NCI-H2196 treated with DMSO at 0.1 percent for 48 hours (cell line): Measurements from ENCODE around the gene ARHGEF2.

Experiments used
- DNase-seq: peaks from one replicate; lab custom pipeline; 2025; ENCODE audit not compliant: unreplicated experiment; lab: John Stamatoyannopoulos, UW

ARHGEF2 gene

GRCh38 chr1:155978325-155978972 is at the start of gene ARHGEF2:
TSS of gene ARHGEF2 (minus strand) at chr1:155978547. CDS start at chr1:155978427, 120 bp downstream.
- DNase-seq, result peak; percentile 37

- DNase-seq, result no peak
These were observed 48.2 kb upstream of the ARHGEF2 start for GRCh38 chr1:156026588-156026987.

GRCh38 chr1:156025876-156026275 is 47.5 kb upstream of the ARHGEF2 start:
- no peak for DNase-seq

GRCh38 chr1:156024801-156025200 is 46.5 kb upstream of the ARHGEF2 start:
- DNase-seq, result no peak

- DNase-seq, result no peak
These were observed 43.6 kb upstream of the ARHGEF2 start for GRCh38 chr1:156021954-156022353.

- no peak for DNase-seq
These were observed 42.7 kb upstream of the ARHGEF2 start for GRCh38 chr1:156021093-156021428.

GRCh38 chr1:156020293-156021092 is 42.1 kb upstream of the ARHGEF2 start, which contains the start of gene SSR2:
TSS of gene SSR2 (minus strand) at chr1:156020951. CDS start at chr1:156020167, 784 bp downstream.
- peak; percentile 85 for DNase-seq

- DNase-seq, result no peak
These were observed 41.6 kb upstream of the ARHGEF2 start for GRCh38 chr1:156019946-156020292.

- no peak for DNase-seq
These were observed 36.5 kb upstream of the ARHGEF2 start for GRCh38 chr1:156014829-156015228.

- no peak for DNase-seq
These were observed 33.9 kb upstream of the ARHGEF2 start for GRCh38 chr1:156012051-156012817.

- no peak for DNase-seq
These were observed 31.1 kb upstream of the ARHGEF2 start for GRCh38 chr1:156009404-156009803.

GRCh38 chr1:156006666-156007376 is 28.5 kb upstream of the ARHGEF2 start:
- DNase-seq, result no peak

- no peak for DNase-seq
These were observed 26.7 kb upstream of the ARHGEF2 start for GRCh38 chr1:156004843-156005584.

GRCh38 chr1:156003923-156004188 is 25.5 kb upstream of the ARHGEF2 start:
- DNase-seq, result no peak

GRCh38 chr1:156002188-156002911 is 24.0 kb upstream of the ARHGEF2 start:
- no peak for DNase-seq

- DNase-seq, result no peak
These were observed 23.4 kb upstream of the ARHGEF2 start for GRCh38 chr1:156001662-156002171.

- no peak for DNase-seq
These were observed 22.8 kb upstream of the ARHGEF2 start for GRCh38 chr1:156001021-156001661.

GRCh38 chr1:155999964-156000363 is 21.6 kb upstream of the ARHGEF2 start:
- no peak for DNase-seq

GRCh38 chr1:155996166-155996565 is 17.8 kb upstream of the ARHGEF2 start:
- DNase-seq, result no peak
